ENCODE measurements around the gene SEPTIN3.

SEPTIN3 gene

GRCh38 chr22:41975299-41976069, 6.2 kb downstream of the SEPTIN3 start:
- no peak overlapping the region for H3K4me3 ChIP-seq (ENCODE audit: low read length)
- TF ChIP-seq, protein P1, sequence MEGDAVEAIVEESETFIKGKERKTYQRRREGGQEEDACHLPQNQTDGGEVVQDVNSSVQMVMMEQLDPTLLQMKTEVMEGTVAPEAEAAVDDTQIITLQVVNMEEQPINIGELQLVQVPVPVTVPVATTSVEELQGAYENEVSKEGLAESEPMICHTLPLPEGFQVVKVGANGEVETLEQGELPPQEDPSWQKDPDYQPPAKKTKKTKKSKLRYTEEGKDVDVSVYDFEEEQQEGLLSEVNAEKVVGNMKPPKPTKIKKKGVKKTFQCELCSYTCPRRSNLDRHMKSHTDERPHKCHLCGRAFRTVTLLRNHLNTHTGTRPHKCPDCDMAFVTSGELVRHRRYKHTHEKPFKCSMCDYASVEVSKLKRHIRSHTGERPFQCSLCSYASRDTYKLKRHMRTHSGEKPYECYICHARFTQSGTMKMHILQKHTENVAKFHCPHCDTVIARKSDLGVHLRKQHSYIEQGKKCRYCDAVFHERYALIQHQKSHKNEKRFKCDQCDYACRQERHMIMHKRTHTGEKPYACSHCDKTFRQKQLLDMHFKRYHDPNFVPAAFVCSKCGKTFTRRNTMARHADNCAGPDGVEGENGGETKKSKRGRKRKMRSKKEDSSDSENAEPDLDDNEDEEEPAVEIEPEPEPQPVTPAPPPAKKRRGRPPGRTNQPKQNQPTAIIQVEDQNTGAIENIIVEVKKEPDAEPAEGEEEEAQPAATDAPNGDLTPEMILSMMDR (IDR thresholded peaks at IDR 0.05; ENCODE audit: insufficient read depth, low read depth, low read length, missing control alignments), result no peak
- DNase-seq (ENCODE audit: low read depth), result no peak

DNA sequence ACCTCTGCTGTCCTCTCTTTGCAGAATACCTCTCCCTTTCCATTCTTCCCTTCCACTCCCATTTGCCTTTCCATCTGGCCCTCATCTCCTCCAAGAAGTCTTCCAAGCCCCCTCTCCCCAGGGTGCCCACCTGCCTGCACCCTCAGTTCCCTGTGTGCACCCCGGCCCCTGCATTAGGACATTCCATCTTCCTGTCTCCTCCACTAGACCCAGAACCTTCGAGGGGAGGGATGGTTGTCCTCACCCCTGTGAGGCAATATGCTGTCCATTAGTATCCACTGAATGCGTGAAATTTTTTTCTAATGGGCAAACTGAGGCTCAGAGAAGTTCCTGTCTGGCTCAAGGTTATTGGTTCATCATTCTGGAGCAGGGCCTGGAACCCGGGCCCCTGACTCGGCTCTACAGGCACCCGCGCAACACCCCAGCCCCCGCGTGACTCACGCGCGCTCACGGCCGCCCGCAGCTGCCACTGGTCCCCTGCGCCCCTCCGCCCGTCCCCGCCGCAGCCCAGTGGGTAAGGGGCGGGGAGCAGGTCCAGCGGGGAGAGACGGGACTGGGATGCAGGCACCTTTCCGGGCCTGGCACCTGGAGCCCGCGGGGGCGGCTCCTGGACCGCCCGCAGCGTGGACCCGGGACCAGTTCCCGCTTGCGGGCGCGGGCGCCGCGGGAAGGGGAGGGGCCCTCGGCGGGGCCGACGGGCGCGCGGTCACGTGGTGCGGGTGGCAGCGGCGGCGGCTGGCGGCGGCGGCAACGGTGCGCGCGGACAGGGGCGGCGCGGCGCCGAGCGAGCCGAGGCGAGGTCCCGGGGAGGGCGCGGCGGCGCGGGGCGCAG, 7.0 kb downstream of the SEPTIN3 start:
- DNase-seq (ENCODE audit: low read depth), result peak; percentile 26
- H3K4me3 ChIP-seq (ENCODE audit: low read length), result no peak overlapping the region

GRCh38 chr22:41976961-41977566, 7.8 kb downstream of the SEPTIN3 start:
- H3K4me3 ChIP-seq (ENCODE audit: low read length), result no peak overlapping the region
- TF ChIP-seq, protein P1 (IDR thresholded peaks at IDR 0.05; ENCODE audit: insufficient read depth, low read depth, low read length, missing control alignments), result no peak
- DNase-seq (ENCODE audit: low read depth), result no peak

More for the DNA sequence above, 7.0 kb downstream of the SEPTIN3 start:
- TF ChIP-seq, protein P1 (IDR thresholded peaks at IDR 0.05; ENCODE audit: insufficient read depth, low read depth, low read length, missing control alignments), result no peak

DNA sequence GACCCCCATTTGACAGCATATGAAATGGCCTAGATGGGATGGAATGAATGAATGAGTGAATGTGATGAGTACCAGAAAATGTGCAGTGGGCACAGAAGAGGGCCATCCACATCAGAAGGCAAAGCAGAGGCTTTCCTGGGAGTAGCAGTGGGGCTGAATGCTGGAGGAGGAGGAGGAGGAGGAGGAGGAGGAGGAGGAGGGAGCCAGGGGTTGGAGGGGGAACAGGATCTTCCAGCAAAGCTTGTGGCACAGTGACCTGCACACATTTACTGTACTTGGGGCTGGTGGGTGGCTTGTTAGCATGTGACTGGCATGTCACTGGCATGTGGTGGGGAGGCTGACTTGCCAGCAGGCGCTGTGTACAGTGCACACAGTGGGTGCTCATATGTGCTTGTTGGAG, 9.5 kb downstream of the SEPTIN3 start:
- TF ChIP-seq, protein P1 (IDR thresholded peaks at IDR 0.05; ENCODE audit: insufficient read depth, low read depth, low read length, missing control alignments), result no peak
- DNase-seq (ENCODE audit: low read depth), result no peak
- H3K4me3 ChIP-seq (ENCODE audit: low read length), result no peak overlapping the region

DNA sequence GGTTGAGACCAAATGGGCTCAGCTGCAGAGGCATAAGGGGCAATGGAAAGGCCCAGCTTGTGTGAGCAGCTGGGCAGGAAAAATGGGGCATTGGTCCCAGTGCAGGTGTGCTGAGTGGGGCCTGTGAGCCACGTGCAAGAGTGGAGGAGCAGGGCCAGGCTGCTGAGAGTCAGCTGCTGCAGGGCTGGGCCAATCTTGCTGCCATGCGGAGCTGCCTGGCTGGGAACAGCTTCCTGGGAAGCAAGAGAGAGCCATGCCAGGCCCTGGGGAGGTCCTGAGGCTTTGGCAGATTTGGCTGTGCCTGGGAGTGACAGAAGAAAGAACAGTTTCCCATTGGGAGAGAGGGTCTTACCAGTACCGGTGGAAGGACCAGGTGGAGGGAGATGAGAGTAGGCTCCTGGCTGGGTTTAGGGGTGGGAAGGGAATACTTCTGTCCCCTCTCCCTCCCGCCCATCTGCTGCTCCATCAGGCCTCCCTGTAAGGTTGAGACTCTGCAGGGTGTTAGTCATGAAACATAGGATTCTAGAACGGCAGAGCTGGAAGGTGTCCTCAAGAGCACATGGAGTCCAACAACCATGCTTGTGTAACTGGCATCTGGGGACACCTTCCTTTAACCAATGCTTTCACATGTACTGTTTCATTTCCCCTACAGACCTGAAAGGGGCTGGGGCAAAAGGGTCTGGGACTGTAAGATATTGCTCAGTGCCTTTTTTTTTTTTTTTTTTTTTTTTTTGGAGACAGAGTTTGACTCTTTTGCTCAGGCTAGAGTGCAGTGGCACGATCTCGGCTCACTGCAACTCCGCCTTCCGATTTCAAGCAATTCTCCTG, 10.4 kb downstream of the SEPTIN3 start:
- TF ChIP-seq, protein P1 (IDR thresholded peaks at IDR 0.05; ENCODE audit: insufficient read depth, low read depth, low read length, missing control alignments), result no peak
- no peak overlapping the region for H3K4me3 ChIP-seq (ENCODE audit: low read length)
- no peak for DNase-seq (ENCODE audit: low read depth)

DNA sequence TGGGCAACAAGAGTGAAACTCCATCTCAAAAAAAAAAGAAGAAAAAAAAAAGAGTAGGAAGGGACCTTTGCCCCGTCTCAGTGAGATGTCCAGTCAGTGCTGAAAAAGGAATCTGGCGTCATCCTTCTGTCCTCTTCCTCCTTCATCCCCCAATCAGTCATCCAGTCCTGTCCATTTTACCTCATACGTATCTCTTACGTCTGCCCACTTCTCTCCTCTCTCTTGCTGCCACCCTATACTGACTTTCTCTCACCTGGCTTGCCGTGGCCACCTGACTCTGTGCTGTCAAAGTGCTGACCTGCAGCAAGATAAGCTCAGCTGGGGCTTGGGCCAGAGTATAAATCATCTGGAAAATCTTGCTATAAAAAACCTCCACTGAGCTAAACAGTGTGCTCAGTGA, 13.6 kb downstream of the SEPTIN3 start:
- TF ChIP-seq, protein P1 (IDR thresholded peaks at IDR 0.05; ENCODE audit: insufficient read depth, low read depth, low read length, missing control alignments), result no peak
- no peak for DNase-seq (ENCODE audit: low read depth)
- no peak overlapping the region for H3K4me3 ChIP-seq (ENCODE audit: low read length)
